CD4-positive, alpha-beta T cell (primary cell): ENCODE results near the gene RASL11A. TPM values are rescaled to one million over a fixed set of nuclear protein-coding genes. Genes with fewer than 3 reads are reported as not detected.

Experiments used
- ATAC-seq: fragments of 200-7000 bp; cut with Tn5 transposase; one replicate; pipeline ENCODE4 v1.10.0; 2022; ENCODE audit warnings: mild to moderate bottlenecking; ENCODE audit not compliant: poor library complexity
- CTCF ChIA-PET: fragments of 350-600 bp; sonication (Branson Sonifier 250); formaldehyde crosslinking; loops from one replicate; lab custom pipeline; 2021; ENCODE audit warnings: antibody characterized with exemption, inconsistent platforms; lab: Charles Lee
- POLR2A ChIA-PET: fragments of 350-600 bp; sonication (Branson Sonifier 250); formaldehyde crosslinking; loops from one replicate; lab custom pipeline; 2021; ENCODE audit warnings: antibody characterized with exemption, inconsistent platforms; lab: Charles Lee
- DNase-seq, 14 experiments: peaks; one replicate each; pipeline ENCODE4 v3.0.0-alpha.2; 2013 to 2020; ENCODE audit warnings: mixed read lengths in 2 of 14
- H3K27ac ChIP-seq, 2 donors: one replicate each; pipeline versions ENCODE4 v1.5.1 to v1.7.0; 2013; ENCODE audit warnings: low read length in 2 of 2, low read depth in 1 of 2, mild to moderate bottlenecking in 1 of 2
- H3K27me3 ChIP-seq, 2 experiments: 1 replicate in 1 of 2; 2 replicates in 1 of 2; pipeline versions ENCODE4 v1.6.1 to v1.7.0; 2013; ENCODE audit warnings: low read length in 2 of 2, control low read depth in 1 of 2, mild to moderate bottlenecking in 1 of 2, moderate library complexity in 1 of 2; ENCODE audit not compliant: insufficient read depth in 2 of 2, control insufficient read depth in 1 of 2
- H3K36me3 ChIP-seq: one replicate; pipeline ENCODE4 v1.6.1; 2013; ENCODE audit warnings: low read length, control low read depth; ENCODE audit not compliant: insufficient read depth
- H3K4me1 ChIP-seq: one replicate; pipeline ENCODE4 v1.6.1; 2013; ENCODE audit warnings: low read length, control low read depth; ENCODE audit not compliant: insufficient read depth
- H3K4me3 ChIP-seq: one replicate; pipeline ENCODE4 v1.5.1; 2013; ENCODE audit warnings: mild to moderate bottlenecking, low read length, moderate library complexity
- H3K9me3 ChIP-seq, 2 experiments: 1 replicate in 1 of 2; 2 replicates in 1 of 2; pipeline versions ENCODE4 v1.6.1 to v1.7.0; 2013; ENCODE audit warnings: low read length in 2 of 2, mild to moderate bottlenecking in 2 of 2, control low read depth in 1 of 2, moderate library complexity in 1 of 2; ENCODE audit not compliant: control insufficient read depth in 1 of 2, insufficient read depth in 1 of 2
- H3K27ac Mint-ChIP-seq: one replicate; pipeline ENCODE4 v1.8.0; 2020; ENCODE audit warnings: mixed read lengths
- H3K27me3 Mint-ChIP-seq: one replicate; pipeline ENCODE4 v1.8.0; 2021; ENCODE audit warnings: mixed read lengths
- H3K36me3 Mint-ChIP-seq: one replicate; pipeline ENCODE4 v1.8.0; 2021; ENCODE audit warnings: low read depth, mixed read lengths
- H3K4me1 Mint-ChIP-seq: one replicate; pipeline ENCODE4 v1.8.0; 2021; ENCODE audit warnings: low read depth, mixed read lengths
- H3K4me3 Mint-ChIP-seq: one replicate; pipeline ENCODE4 v1.8.0; 2020; ENCODE audit warnings: mild to moderate bottlenecking, mixed read lengths
- H3K9me3 Mint-ChIP-seq: one replicate; pipeline ENCODE4 v1.8.0; 2020; ENCODE audit warnings: mixed read lengths
- intact Hi-C, 2 experiments: fragments of 100-400 bp; cut with DNase I in 1 of 2; cut with micrococcal nuclease in 1 of 2; formaldehyde crosslinking; loops; one replicate each; pipeline versions ENCODE4 v1.15.1 to v1.9.0; 2023 to 2025; cut with DNase I, micrococcal nuclease
- total RNA-seq, 174 experiments: library from RNA in 2 of 174; stranded (reverse) in 2 of 174; gene quantifications; one replicate each; pipeline ENCODE4 v1.2.3 and lab custom pipeline; 2021 to 2026
- TF ChIP-seq, protein P1 (sequence below): fragments of 200-600 bp; IDR thresholded peaks from one replicate; pipeline ENCODE4 v1.8.0; 2022; ENCODE audit warnings: antibody characterized with exemption, mild to moderate bottlenecking

Gene RASL11A
- total RNA-seq, 2 experiments from 2014 or later: 2.9 to 4.7 TPM

DNA sequence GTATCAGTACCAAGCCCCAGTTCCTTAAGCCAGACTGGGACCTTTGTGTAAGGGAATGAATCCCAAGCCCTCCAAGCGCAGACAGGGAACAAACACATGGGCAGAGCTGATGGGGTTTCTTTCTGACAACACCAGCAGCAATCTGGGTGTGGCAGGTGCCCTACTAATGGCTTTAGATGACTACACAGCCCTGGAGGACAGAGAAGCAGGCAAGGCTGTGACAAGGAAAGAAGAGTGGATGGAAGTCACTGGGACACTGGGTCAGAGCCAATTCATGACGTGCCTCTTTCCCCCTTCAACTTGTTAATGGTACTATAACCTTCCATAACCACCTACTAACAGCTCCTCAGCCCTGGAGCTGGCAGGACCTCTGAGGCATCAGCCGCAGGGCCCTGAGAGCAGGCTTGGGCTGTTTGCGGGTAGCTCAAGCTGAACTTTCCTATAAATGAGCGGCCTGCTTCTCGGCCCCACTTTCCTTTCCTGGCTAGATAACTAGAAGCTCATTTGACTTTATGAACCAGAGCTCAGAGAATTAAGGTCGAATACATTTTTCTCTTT, 38.9 kb downstream of the RASL11A start:
- H3K36me3 Mint-ChIP-seq: no peaks in the 10 kb centered on the region
- no peaks in the 10 kb centered on the region for H3K36me3 ChIP-seq
- H3K27me3 Mint-ChIP-seq: no peaks in the 10 kb centered on the region
- ATAC-seq: no peak
- POLR2A ChIA-PET: no interaction called here
- H3K9me3 ChIP-seq: no peaks in the 10 kb centered on the region
- H3K9me3 Mint-ChIP-seq: no peaks in the 10 kb centered on the region
- no peak overlapping the region for H3K4me3 ChIP-seq
- no peak for DNase-seq
- peaks cover 7% of the 10 kb centered on the region for H3K4me1 ChIP-seq
- CTCF ChIA-PET: no interaction called here
- TF ChIP-seq, protein P1, sequence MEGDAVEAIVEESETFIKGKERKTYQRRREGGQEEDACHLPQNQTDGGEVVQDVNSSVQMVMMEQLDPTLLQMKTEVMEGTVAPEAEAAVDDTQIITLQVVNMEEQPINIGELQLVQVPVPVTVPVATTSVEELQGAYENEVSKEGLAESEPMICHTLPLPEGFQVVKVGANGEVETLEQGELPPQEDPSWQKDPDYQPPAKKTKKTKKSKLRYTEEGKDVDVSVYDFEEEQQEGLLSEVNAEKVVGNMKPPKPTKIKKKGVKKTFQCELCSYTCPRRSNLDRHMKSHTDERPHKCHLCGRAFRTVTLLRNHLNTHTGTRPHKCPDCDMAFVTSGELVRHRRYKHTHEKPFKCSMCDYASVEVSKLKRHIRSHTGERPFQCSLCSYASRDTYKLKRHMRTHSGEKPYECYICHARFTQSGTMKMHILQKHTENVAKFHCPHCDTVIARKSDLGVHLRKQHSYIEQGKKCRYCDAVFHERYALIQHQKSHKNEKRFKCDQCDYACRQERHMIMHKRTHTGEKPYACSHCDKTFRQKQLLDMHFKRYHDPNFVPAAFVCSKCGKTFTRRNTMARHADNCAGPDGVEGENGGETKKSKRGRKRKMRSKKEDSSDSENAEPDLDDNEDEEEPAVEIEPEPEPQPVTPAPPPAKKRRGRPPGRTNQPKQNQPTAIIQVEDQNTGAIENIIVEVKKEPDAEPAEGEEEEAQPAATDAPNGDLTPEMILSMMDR: no peak
- peaks cover 22% of the 10 kb centered on the region for H3K4me1 Mint-ChIP-seq
- H3K4me3 Mint-ChIP-seq: no peak overlapping the region
- H3K27ac ChIP-seq: no peak overlapping the region
- H3K27ac Mint-ChIP-seq: no peak overlapping the region
- intact Hi-C loops: no loop called here
- no peaks in the 10 kb centered on the region for H3K27me3 ChIP-seq

DNA sequence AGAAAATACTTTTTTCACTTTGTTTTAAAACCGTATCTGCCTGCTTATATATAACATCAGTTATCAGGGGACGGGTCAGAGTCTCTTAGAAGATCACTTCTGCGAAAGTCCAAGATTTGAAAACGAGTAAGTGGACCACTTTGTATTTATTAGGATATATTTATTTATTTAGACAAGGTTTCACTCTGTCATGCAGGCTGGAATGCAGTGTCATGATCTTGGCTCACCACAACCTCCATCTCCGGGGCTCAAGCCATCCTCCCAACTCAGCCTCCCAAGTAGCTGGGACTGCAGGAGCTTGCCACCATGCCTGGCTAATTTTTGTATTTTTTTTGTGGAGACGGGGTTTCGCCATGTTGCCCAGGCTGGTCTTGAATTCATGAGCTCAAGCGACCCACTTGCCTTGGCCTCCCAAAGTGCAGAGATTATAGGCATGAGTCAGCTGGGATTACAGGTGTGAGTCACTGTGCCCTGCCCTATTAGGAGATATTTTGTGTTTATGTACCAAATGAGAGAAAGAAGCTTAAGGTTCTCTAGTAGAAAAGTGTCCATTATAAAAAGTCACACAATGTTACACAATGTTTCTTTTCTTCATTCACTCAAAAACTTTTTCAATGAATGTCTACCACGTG, 39.5 kb downstream of the RASL11A start:
- H3K4me1 Mint-ChIP-seq: peaks cover 22% of the 10 kb centered on the region
- DNase-seq (no peak), ATAC-seq (no peak)
- no peak overlapping the region for H3K27ac Mint-ChIP-seq
- Histone ChIP-seq H3K27ac (no peak overlapping the region), H3K9me3 (no peaks in the 10 kb centered on the region), H3K4me1 (peaks cover 7% of the 10 kb centered on the region), H3K27me3 (no peaks in the 10 kb centered on the region), H3K36me3 (no peaks in the 10 kb centered on the region), H3K4me3 (no peak overlapping the region)
- POLR2A ChIA-PET: no interaction called here
- CTCF ChIA-PET: no interaction called here
- intact Hi-C loops: loop anchor here in 1 of 2 experiments (5.0 kb wide), 1 partner anchor 33 kb away; no protein-coding TSS in a partner anchor
- no peaks in the 10 kb centered on the region for H3K36me3 Mint-ChIP-seq
- H3K27me3 Mint-ChIP-seq: no peaks in the 10 kb centered on the region
- TF ChIP-seq, protein P1: no peak
- no peak overlapping the region for H3K4me3 Mint-ChIP-seq
- no peaks in the 10 kb centered on the region for H3K9me3 Mint-ChIP-seq

DNA sequence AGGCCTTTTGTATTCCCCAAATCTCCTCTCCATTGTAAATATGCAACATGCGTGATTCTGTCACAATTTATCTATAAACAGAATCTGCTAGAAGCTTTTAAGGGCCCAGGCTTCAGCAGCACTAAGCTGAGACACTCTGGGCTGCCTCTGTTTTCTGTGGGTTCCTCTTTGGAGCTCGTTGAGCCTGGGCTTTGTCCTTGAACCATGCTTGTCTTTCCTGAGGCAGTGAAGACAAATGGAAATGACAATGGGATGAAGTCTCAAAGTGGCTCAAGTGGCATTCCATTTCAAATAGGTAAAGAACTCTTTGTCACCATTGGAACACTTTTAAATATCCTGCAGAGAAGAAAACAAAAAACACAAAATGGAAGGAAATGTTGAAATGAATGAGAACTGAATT, 40.3 kb downstream of the RASL11A start:
- TF ChIP-seq, protein P1: no peak
- Histone ChIP-seq H3K36me3 (no peaks in the 10 kb centered on the region), H3K27ac (no peak overlapping the region), H3K4me3 (no peak overlapping the region), H3K27me3 (no peaks in the 10 kb centered on the region), H3K9me3 (no peaks in the 10 kb centered on the region), H3K4me1 (peaks cover 7% of the 10 kb centered on the region)
- Mint-ChIP-seq H3K9me3 (no peaks in the 10 kb centered on the region), H3K36me3 (no peaks in the 10 kb centered on the region), H3K27ac (no peak overlapping the region), H3K4me3 (no peak overlapping the region), H3K4me1 (peaks cover 19% of the 10 kb centered on the region), H3K27me3 (peaks cover under 1% of the 10 kb centered on the region)
- no peak for ATAC-seq
- no peak for DNase-seq
- ChIA-PET CTCF (no interaction called here), POLR2A (no interaction called here)
- intact Hi-C loops: loop anchor here in 1 of 2 experiments (5.0 kb wide), 1 partner anchor 34 kb away; no protein-coding TSS in a partner anchor
